HCT116 (cell line): ENCODE data around the gene VTI1A. TPM values are rescaled to one million over a fixed set of nuclear protein-coding genes. Genes with fewer than 3 reads are reported as not detected.

Source experiments
- ATAC-seq: fragments of 200-7000 bp; cut with Tn5 transposase; 2 replicates; pipeline ENCODE4 v1.9.1; 2020; ENCODE audit warnings: mild to moderate bottlenecking, moderate library complexity
- BruUV-seq: library from RNA; stranded (reverse); fragments of 400-500 nt; replicated peaks from 2 replicates; lab custom pipeline; 2021; lab: Mats Ljungman, UMichigan
- CTCF ChIA-PET: fragments of 300-600 bp; sonication (Branson Sonifier 250); formaldehyde crosslinking; loops from one replicate; lab custom pipeline; 2021; ENCODE audit warnings: antibody characterized with exemption; lab: Charles Lee
- POLR2A ChIA-PET: fragments of 300-600, 350-600 bp; sonication (Branson Sonifier 250); formaldehyde crosslinking; loops from one replicate; lab custom pipeline; 2021; ENCODE audit warnings: antibody characterized with exemption; lab: Charles Lee
- RAD21 ChIA-PET, 2 experiments: fragments of 300-600 bp; sonication (Branson Sonifier 250); formaldehyde crosslinking; loops; one replicate each; lab custom pipeline; 2023; ENCODE audit warnings: low total read pairs in 2 of 2; ENCODE audit not compliant: uncharacterized antibody in 2 of 2, unreplicated experiment in 2 of 2, low non-redundant PET in 1 of 2; lab: Charles Lee
- DNase-seq: peaks from one replicate; pipeline ENCODE4 v3.0.0-alpha.2; 2010; ENCODE audit warnings: low read depth, low spot score
- H2AFZ ChIP-seq: fragments of 200-600 bp; shearing (Covaris generic), sonication (generic); 2 replicates; pipeline ENCODE4 v1.6.1; 2017; ENCODE audit warnings: low read depth, mixed run types, mixed read lengths, antibody characterized with exemption, low read length; ENCODE audit not compliant: poor library complexity, severe bottlenecking
- H3K27ac ChIP-seq: 2 replicates; pipeline ENCODE4 v1.5.1; 2012; ENCODE audit warnings: low read depth, low read length
- H3K27me3 ChIP-seq: fragments of 200-600 bp; sonication (generic); 2 replicates; pipeline ENCODE4 v1.6.1; 2016; ENCODE audit warnings: mixed run types, low read length, mixed read lengths; ENCODE audit not compliant: insufficient read depth
- H3K36me3 ChIP-seq, 2 experiments: fragments of 200-500 bp in 1 of 2; fragments of 200-600 bp in 1 of 2; sonication (Bioruptor generic) in 1 of 2; sonication (generic) in 1 of 2; 2 replicates each; pipeline versions ENCODE4 v1.5.1 to v1.6.1; 2014 to 2016; ENCODE audit warnings: low read length in 2 of 2, inconsistent platforms in 1 of 2, mixed read lengths in 1 of 2, mixed run types in 1 of 2; ENCODE audit not compliant: insufficient read depth in 2 of 2, control insufficient read depth in 1 of 2
- H3K4me1 ChIP-seq, 2 experiments: fragments of 200-600 bp in 1 of 2; sonication (generic) in 1 of 2; 2 replicates each; pipeline versions ENCODE4 v1.5.1 to v1.6.1; 2012 to 2017; ENCODE audit warnings: low read length in 2 of 2, inconsistent platforms in 1 of 2, mild to moderate bottlenecking in 1 of 2, mixed read lengths in 1 of 2, mixed run types in 1 of 2, moderate library complexity in 1 of 2; ENCODE audit not compliant: insufficient read depth in 2 of 2, control insufficient read depth in 1 of 2
- H3K4me2 ChIP-seq: fragments of 200-600 bp; sonication (generic); 2 replicates; pipeline ENCODE4 v1.6.1; 2017; ENCODE audit warnings: mixed run types, low read length, mixed read lengths
- H3K4me3 ChIP-seq, 2 experiments: fragments of 200-600 bp in 1 of 2; sonication (generic) in 1 of 2; replicated peaks in 1 of 2; 2 replicates each; pipeline ENCODE4 v1.5.1; 2011 to 2016; ENCODE audit warnings: low read length in 2 of 2, control low read depth in 1 of 2, low read depth in 1 of 2, mild to moderate bottlenecking in 1 of 2, mixed read lengths in 1 of 2, mixed run types in 1 of 2
- H3K79me2 ChIP-seq: fragments of 200-600 bp; sonication (generic); 2 replicates; pipeline ENCODE4 v1.6.1; 2017; ENCODE audit warnings: mild to moderate bottlenecking, mixed run types, low read length, moderate library complexity, mixed read lengths; ENCODE audit not compliant: insufficient read depth
- H3K9ac ChIP-seq: fragments of 200-600 bp; sonication (generic); 2 replicates; pipeline ENCODE4 v1.6.1; 2016; ENCODE audit warnings: low read length, mixed read lengths
- H3K9me2 ChIP-seq: fragments of 200-600 bp; sonication (generic), shearing (Covaris generic); 2 replicates; pipeline ENCODE4 v1.6.1; 2017; ENCODE audit warnings: mixed run types, mild to moderate bottlenecking, moderate library complexity; ENCODE audit not compliant: insufficient read depth
- H3K9me3 ChIP-seq, 2 experiments: fragments of 200-500 bp in 1 of 2; fragments of 200-600 bp in 1 of 2; sonication (Bioruptor generic) in 1 of 2; sonication (generic) in 1 of 2; 2 replicates each; pipeline ENCODE4 v1.6.1; 2014 to 2017; ENCODE audit warnings: low read length in 2 of 2, mixed read lengths in 2 of 2, inconsistent platforms in 1 of 2, low read depth in 1 of 2, mild to moderate bottlenecking in 1 of 2, mixed run types in 1 of 2, moderate library complexity in 1 of 2; ENCODE audit not compliant: control insufficient read depth in 1 of 2, insufficient read depth in 1 of 2
- H4K20me1 ChIP-seq: fragments of 200-600 bp; sonication (generic), shearing (Covaris generic); 2 replicates; pipeline ENCODE4 v1.6.1; 2017; ENCODE audit warnings: mixed run types, mild to moderate bottlenecking, moderate library complexity; ENCODE audit not compliant: insufficient read depth
- EZH2 ChIP-seq: fragments of 200-600 bp; sonication (generic); IDR thresholded peaks from 2 replicates; pipeline ENCODE4 v1.6.1; 2017; ENCODE audit warnings: antibody characterized with exemption, mixed run types
- EZH2phosphoT487 ChIP-seq: fragments of 200-600 bp; IDR thresholded peaks from 2 replicates; pipeline ENCODE4 v1.6.1; 2018; ENCODE audit warnings: antibody characterized with exemption, borderline replicate concordance
- FOSL1 ChIP-seq: IDR thresholded peaks from 2 replicates; pipeline ENCODE4 v1.6.1; 2012; ENCODE audit warnings: low read depth
- POLR2AphosphoS5 ChIP-seq: IDR thresholded peaks from 2 replicates; pipeline ENCODE4 v1.6.1; 2011; ENCODE audit warnings: mild to moderate bottlenecking, low read depth, low read length, moderate library complexity
- SIN3A ChIP-seq: IDR thresholded peaks from 2 replicates; pipeline ENCODE4 v1.6.1; 2012; ENCODE audit warnings: low read depth
- SP1 ChIP-seq: IDR thresholded peaks from 2 replicates; pipeline ENCODE4 v1.6.1; 2012; ENCODE audit warnings: low read depth
- YY1 ChIP-seq: IDR thresholded peaks from 2 replicates; pipeline ENCODE4 v1.6.1; 2011; ENCODE audit warnings: low read length, low read depth, moderate library complexity, mild to moderate bottlenecking; ENCODE audit not compliant: insufficient replicate concordance; ENCODE audit errors: extremely low read depth
- ZNF274 ChIP-seq: fragments of 200-500 bp; sonication (Bioruptor generic); IDR thresholded peaks from 2 replicates; pipeline ENCODE4 v1.6.1; 2014; ENCODE audit warnings: mild to moderate bottlenecking, low read depth, low read length, inconsistent platforms
- intact Hi-C: fragments of 100-400 bp; cut with micrococcal nuclease; formaldehyde crosslinking; loops from 2 replicates; pipeline ENCODE4 v1.10.0; 2022
- total RNA-seq: library from RNA; stranded (reverse); gene quantifications from one replicate; pipeline ENCODE4 v1.2.1, GENCODE V29; 2021; ENCODE audit not compliant: unreplicated experiment
- TF ChIP-seq, protein P1 (sequence below): IDR thresholded peaks from 2 replicates; pipeline ENCODE4 v1.6.1; 2012
- TF ChIP-seq, protein P2 (sequence below): IDR thresholded peaks from 2 replicates; pipeline ENCODE4 v1.6.1; 2012; ENCODE audit warnings: low read depth
- TF ChIP-seq, protein P3 (sequence below), 3 experiments: fragments of 200-600 bp in 1 of 3; sonication (generic) in 1 of 3; IDR thresholded peaks in 2 of 3; conservative IDR thresholded peaks in 1 of 3; 2 replicates each; pipeline ENCODE4 v1.5.1; 2012 to 2017; ENCODE audit warnings: low read depth in 2 of 3, low read length in 2 of 3, antibody characterized with exemption in 1 of 3, borderline replicate concordance in 1 of 3, control low read depth in 1 of 3, mild to moderate bottlenecking in 1 of 3, mixed read lengths in 1 of 3, mixed run types in 1 of 3, moderate library complexity in 1 of 3; ENCODE audit not compliant: insufficient read depth in 1 of 3

VTI1A gene
- total RNA-seq, 1 experiment from 2014 or later = 80.7 TPM

DNA sequence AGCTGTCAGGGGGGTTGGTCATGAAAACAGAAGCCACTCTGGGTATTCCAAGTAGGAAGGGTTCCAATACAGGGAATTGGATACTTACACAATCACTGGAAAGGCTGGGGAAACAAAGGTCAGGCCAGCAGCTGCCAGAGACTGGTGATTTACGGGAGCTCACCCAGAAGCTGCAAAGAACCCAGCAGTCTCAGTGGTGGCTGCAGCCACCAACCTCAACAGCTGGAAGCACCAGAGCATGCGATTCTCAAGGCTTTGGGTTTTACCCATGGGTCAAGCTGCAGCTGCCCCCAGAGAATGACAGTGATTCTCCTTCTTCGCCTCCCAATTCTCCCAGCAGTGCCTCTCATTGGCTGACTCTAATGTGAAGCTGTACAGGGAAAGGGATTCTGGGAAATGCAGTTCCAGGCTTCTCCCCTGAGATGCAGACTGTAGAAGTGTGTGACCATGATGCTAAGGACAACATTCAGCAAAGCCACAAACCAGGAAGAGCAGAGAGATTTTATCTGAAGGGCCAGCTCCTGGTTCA, 395.9 kb downstream of the VTI1A start:
- DNase-seq = no peak
- no peak overlapping the region for H3K4me2 ChIP-seq
- no peak overlapping the region for H3K27ac ChIP-seq
- H3K4me3 ChIP-seq = no peak overlapping the region
- peaks cover 0 to 3% of the 10 kb centered on the region in 2 experiments; a peak in 1 of 4 replicates for H3K4me1 ChIP-seq
- TF ChIP-seq SIN3A = no peak
- no peak for TF ChIP-seq ZNF274
- TF ChIP-seq POLR2AphosphoS5 = no peak
- TF ChIP-seq FOSL1 = no peak
- TF ChIP-seq, protein P1, sequence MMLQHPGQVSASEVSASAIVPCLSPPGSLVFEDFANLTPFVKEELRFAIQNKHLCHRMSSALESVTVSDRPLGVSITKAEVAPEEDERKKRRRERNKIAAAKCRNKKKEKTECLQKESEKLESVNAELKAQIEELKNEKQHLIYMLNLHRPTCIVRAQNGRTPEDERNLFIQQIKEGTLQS = no peak
- TF ChIP-seq EZH2 = no peak
- no peak for TF ChIP-seq YY1
- no peak for TF ChIP-seq SP1
- TF ChIP-seq, protein P2, sequence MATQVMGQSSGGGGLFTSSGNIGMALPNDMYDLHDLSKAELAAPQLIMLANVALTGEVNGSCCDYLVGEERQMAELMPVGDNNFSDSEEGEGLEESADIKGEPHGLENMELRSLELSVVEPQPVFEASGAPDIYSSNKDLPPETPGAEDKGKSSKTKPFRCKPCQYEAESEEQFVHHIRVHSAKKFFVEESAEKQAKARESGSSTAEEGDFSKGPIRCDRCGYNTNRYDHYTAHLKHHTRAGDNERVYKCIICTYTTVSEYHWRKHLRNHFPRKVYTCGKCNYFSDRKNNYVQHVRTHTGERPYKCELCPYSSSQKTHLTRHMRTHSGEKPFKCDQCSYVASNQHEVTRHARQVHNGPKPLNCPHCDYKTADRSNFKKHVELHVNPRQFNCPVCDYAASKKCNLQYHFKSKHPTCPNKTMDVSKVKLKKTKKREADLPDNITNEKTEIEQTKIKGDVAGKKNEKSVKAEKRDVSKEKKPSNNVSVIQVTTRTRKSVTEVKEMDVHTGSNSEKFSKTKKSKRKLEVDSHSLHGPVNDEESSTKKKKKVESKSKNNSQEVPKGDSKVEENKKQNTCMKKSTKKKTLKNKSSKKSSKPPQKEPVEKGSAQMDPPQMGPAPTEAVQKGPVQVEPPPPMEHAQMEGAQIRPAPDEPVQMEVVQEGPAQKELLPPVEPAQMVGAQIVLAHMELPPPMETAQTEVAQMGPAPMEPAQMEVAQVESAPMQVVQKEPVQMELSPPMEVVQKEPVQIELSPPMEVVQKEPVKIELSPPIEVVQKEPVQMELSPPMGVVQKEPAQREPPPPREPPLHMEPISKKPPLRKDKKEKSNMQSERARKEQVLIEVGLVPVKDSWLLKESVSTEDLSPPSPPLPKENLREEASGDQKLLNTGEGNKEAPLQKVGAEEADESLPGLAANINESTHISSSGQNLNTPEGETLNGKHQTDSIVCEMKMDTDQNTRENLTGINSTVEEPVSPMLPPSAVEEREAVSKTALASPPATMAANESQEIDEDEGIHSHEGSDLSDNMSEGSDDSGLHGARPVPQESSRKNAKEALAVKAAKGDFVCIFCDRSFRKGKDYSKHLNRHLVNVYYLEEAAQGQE = no peak
- no peak for TF ChIP-seq EZH2phosphoT487
- TF ChIP-seq, protein P3, sequence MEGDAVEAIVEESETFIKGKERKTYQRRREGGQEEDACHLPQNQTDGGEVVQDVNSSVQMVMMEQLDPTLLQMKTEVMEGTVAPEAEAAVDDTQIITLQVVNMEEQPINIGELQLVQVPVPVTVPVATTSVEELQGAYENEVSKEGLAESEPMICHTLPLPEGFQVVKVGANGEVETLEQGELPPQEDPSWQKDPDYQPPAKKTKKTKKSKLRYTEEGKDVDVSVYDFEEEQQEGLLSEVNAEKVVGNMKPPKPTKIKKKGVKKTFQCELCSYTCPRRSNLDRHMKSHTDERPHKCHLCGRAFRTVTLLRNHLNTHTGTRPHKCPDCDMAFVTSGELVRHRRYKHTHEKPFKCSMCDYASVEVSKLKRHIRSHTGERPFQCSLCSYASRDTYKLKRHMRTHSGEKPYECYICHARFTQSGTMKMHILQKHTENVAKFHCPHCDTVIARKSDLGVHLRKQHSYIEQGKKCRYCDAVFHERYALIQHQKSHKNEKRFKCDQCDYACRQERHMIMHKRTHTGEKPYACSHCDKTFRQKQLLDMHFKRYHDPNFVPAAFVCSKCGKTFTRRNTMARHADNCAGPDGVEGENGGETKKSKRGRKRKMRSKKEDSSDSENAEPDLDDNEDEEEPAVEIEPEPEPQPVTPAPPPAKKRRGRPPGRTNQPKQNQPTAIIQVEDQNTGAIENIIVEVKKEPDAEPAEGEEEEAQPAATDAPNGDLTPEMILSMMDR (IDR thresholded peaks at IDR 0.05 in 2 of 3, conservative IDR thresholded peaks at IDR 0.05 in 1 of 3; ENCODE audit: borderline replicate concordance in 1 of 3, insufficient read depth in 1 of 3, low read depth in 2 of 3, low read length in 2 of 3) = no peak
- no peak overlapping the region for H2AFZ ChIP-seq
- H3K79me2 ChIP-seq = no peaks in the 10 kb centered on the region
- ChIA-PET CTCF (no interaction called here), RAD21 (no interaction called here), POLR2A (no interaction called here)
- H3K9ac ChIP-seq = no peak overlapping the region
- H3K36me3 ChIP-seq = no peaks in the 10 kb centered on the region
- ATAC-seq = peak; percentile 74
- H3K27me3 ChIP-seq = no peaks in the 10 kb centered on the region
- intact Hi-C loops = no loop called here
- no peaks in the 10 kb centered on the region for H4K20me1 ChIP-seq
- H3K9me2 ChIP-seq = no peaks in the 10 kb centered on the region
- BruUV-seq = no TSS peak
- no peaks in the 10 kb centered on the region for H3K9me3 ChIP-seq
